ENCODE results near the gene TIMM22.

- TF ChIP-seq RAD21 (IDR thresholded peaks at IDR 0.05; ENCODE audit: low read length): no peak
- TF ChIP-seq CTCF (conservative IDR thresholded peaks at IDR 0.05; ENCODE audit: low read depth, low read length): no peak
- TF ChIP-seq BHLHE40 (IDR thresholded peaks at IDR 0.05; ENCODE audit: low read depth, low read length): no peak
- no peak for TF ChIP-seq POLR2A (IDR thresholded peaks at IDR 0.05; ENCODE audit: low read depth, low read length)
- TF ChIP-seq CHD1 (IDR thresholded peaks at IDR 0.05; ENCODE audit: low read depth, low read length): no peak
- no peak for TF ChIP-seq FOS (IDR thresholded peaks at IDR 0.05; ENCODE audit: low read depth, low read length)
- no peak for TF ChIP-seq MXI1 (IDR thresholded peaks at IDR 0.05; ENCODE audit: borderline replicate concordance, low read depth, low read length)
- TF ChIP-seq NFE2L2 (IDR thresholded peaks at IDR 0.05; ENCODE audit: low read depth, low read length): no peak
- no peak for TF ChIP-seq ELK1 (IDR thresholded peaks at IDR 0.05; ENCODE audit: borderline replicate concordance, low read depth, low read length)
- TF ChIP-seq MAFK (IDR thresholded peaks at IDR 0.05; ENCODE audit: low read depth, low read length): no peak
- TF ChIP-seq USF2 (IDR thresholded peaks at IDR 0.05; ENCODE audit: low read depth, low read length): no peak
- no peak for TF ChIP-seq RCOR1 (IDR thresholded peaks at IDR 0.05; ENCODE audit: insufficient replicate concordance, low read length)
Observed at GRCh38 chr17:956905-957304, 40.0 kb upstream of the TIMM22 start.
